ENCODE measurements around the gene RPTOR. TPM values are rescaled to one million over a fixed set of nuclear protein-coding genes. Genes with fewer than 3 reads are reported as not detected.

The RPTOR gene
- total and polyA plus RNA-seq, 12 donors: 7.9 to 30.3 (median 25.6) TPM

DNA sequence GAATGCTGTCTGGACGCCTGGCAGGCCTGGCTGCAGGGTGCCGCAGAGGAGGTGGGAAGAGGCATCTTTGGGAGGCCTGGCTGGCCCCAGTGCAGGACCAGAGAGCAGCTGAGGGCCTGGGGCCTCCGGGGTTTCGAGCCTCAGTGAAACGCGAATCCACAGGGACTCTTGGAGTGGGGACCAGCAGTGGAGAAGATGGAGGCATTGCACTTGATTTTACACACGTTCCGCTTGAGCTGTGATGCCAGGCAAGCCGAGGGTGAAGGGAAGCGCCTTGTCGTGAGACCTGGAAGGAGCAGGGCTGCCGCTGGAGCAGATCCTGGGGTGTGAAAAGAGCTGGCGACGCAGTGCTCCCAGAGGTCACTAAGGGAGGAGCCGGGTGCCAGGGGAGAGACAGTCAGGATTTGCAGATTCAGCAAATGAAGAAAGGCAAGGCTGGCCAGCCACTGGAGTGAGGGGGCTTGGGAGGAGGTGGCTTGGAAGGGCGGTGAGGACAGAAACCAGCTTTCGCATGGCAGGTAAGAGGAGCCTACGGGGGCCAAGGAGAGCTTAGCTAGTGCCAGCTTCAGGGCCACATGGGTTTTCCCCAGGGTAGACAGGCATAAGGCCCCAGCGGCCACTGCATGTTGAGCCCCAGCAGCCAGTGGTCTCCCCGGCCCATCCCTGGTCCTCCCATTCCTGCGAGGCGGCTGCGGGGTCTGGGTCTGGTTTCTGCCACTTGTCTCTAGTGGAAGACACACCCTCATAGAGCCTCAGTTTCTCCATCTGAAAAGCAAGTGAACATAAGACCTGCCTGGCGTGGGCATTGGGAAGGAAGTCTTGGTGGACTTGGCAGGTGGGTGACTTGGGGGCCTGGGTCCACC, 271.8 kb downstream of the RPTOR start:
- H3K4me3 ChIP-seq: no peak overlapping the region
- intact Hi-C loops (cut with DNase I): no loop called here
- H3K36me3 ChIP-seq: peaks cover 0 to 4% (median 0%) of the 10 kb centered on the region in 9 donors
- no peak for DNase-seq
- WGBS, 2 donors: 94 to 96% methylated on average over 24 of the region's 24 CpGs
- no peak overlapping the region for H3K27ac ChIP-seq
- no peak for TF ChIP-seq CTCF (IDR thresholded peaks at IDR 0.05)
- no peaks in the 10 kb centered on the region for H3K27me3 ChIP-seq
- H3K9me3 ChIP-seq: no peaks in the 10 kb centered on the region
- no peak for ATAC-seq
- peaks cover 0 to 11% (median 0%) of the 10 kb centered on the region in 9 donors for H3K4me1 ChIP-seq

DNA sequence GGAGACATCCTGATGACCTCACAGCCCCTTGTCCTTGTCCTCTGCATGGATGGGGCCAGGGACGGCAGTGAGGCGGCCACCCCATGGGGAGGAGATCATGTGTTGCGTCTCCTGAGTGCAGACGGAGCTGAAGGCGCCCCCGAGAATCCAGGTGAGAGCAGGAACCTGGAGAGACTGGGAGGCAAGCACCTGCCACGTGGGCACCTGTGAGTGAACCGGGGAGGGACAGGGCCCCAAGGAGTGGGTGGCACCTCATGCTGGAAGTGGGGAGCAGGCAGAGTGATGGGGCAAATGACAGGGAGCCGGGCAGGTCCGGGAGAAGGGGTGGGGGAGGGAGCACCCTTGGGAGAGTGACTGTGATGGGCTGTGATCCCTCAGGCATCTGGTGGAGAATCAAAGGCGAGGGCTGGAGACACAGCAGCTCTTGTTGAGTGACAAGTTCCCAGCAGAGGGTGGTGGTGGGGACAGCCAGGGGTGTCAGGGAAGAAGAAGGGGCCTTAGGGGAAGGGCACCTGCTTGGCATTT, 272.7 kb downstream of the RPTOR start:
- TF ChIP-seq CTCF (IDR thresholded peaks at IDR 0.05): no peak
- peaks cover 0 to 11% (median 0%) of the 10 kb centered on the region in 9 donors for H3K4me1 ChIP-seq

GRCh38 chr17:80817861-80818260, 273.2 kb downstream of the RPTOR start:
- Histone ChIP-seq H3K4me1 (peaks cover 0 to 11% (median 0%) of the 10 kb centered on the region in 9 donors), H3K4me3 (no peak overlapping the region), H3K27ac (no peak overlapping the region), H3K27me3 (no peaks in the 10 kb centered on the region), H3K9me3 (no peaks in the 10 kb centered on the region), H3K36me3 (peaks cover 0 to 14% (median 0%) of the 10 kb centered on the region in 9 donors)
- 88 to 89% methylated on average over 10 of the region's 10 CpGs for WGBS, 2 donors
- no peak for TF ChIP-seq CTCF (IDR thresholded peaks at IDR 0.05)
- DNase-seq (no peak), ATAC-seq (no peak)
- intact Hi-C loops (cut with DNase I): no loop called here

More for the DNA sequence above, 272.7 kb downstream of the RPTOR start:
- Histone ChIP-seq H3K27ac (no peak overlapping the region), H3K4me3 (no peak overlapping the region), H3K27me3 (no peaks in the 10 kb centered on the region), H3K36me3 (peaks cover 0 to 9% (median 0%) of the 10 kb centered on the region in 9 donors), H3K9me3 (no peaks in the 10 kb centered on the region)
- DNase-seq (no peak), ATAC-seq (no peak)
- 95 to 97% methylated on average over 11 of the region's 11 CpGs for WGBS, 2 donors
- intact Hi-C loops (cut with DNase I): no loop called here

DNA sequence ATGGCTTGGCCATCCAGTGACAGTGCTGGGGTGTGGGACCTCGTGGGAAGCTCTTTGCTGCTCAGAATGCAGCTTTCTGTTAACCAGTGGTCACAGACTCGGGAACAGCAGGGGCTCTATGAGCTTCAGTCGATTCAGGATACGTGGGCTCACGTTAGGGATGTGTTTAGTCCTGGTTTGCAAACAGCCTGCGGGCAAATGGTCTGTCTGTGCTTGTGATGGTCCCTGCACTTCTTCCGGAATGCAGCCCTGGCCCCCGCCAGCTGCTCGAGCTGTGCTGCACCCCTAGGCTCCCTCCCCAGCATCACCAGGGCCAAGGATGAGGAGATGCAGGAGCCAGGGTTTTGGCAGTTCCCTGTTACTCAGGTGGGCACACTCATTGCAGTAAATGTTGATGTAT, 274.2 kb downstream of the RPTOR start:
- Histone ChIP-seq H3K9me3 (no peaks in the 10 kb centered on the region), H3K27ac (peak overlapping the region in 1 of 10 donors; percentile 51), H3K4me3 (no peak overlapping the region), H3K27me3 (no peaks in the 10 kb centered on the region), H3K36me3 (peaks cover 0 to 19% (median 0%) of the 10 kb centered on the region in 9 donors), H3K4me1 (peaks cover 0 to 11% (median 0%) of the 10 kb centered on the region in 9 donors)
- TF ChIP-seq CTCF (IDR thresholded peaks at IDR 0.05): no peak
- ATAC-seq (no peak), DNase-seq (no peak)
- WGBS, 2 donors: 92 to 94% methylated on average over 9 of the region's 9 CpGs
- intact Hi-C loops (cut with DNase I): no loop called here
